Neural cell (in vitro differentiated cells): Measurements from ENCODE around the gene NUBPL. TPM values are rescaled to one million over a fixed set of nuclear protein-coding genes. Genes with fewer than 3 reads are reported as not detected.
"Not testable (repeated sequence)": the region's sequence is repeated elsewhere in the genome, so short reads cannot be mapped to it uniquely, and the experiment has no call there.

Experiments
- H2AFZ ChIP-seq: fragments of 200-600, 300-800 bp; sonication (generic), shearing (Covaris generic); 2 replicates; pipeline ENCODE4 v1.6.0; 2014; ENCODE audit warnings: low read depth, mild to moderate bottlenecking, antibody characterized with exemption, low read length, moderate library complexity
- H3F3A ChIP-seq: fragments of 200-600 bp; shearing (Covaris generic); 2 replicates; pipeline ENCODE4 v1.6.1; 2016; ENCODE audit warnings: mild to moderate bottlenecking, moderate library complexity, mixed read lengths, antibody characterized with exemption, low read length; ENCODE audit not compliant: insufficient read depth, poor library complexity, severe bottlenecking
- H3K27ac ChIP-seq: fragments of 200-600, 300-800 bp; sonication (generic), shearing (Covaris generic); 2 replicates; pipeline ENCODE4 v1.5.1; 2014; ENCODE audit warnings: mild to moderate bottlenecking, low read length, moderate library complexity
- H3K27me3 ChIP-seq: fragments of 300-800, 200-600 bp; sonication (generic), shearing (Covaris generic); 2 replicates; pipeline ENCODE4 v1.6.0; 2014; ENCODE audit warnings: mild to moderate bottlenecking, low read depth, low read length, moderate library complexity; ENCODE audit not compliant: insufficient read depth
- H3K36me3 ChIP-seq: fragments of 300-800, 200-600 bp; sonication (generic), shearing (Covaris generic); 2 replicates; pipeline ENCODE4 v1.5.1; 2014; ENCODE audit warnings: mild to moderate bottlenecking, antibody characterized with exemption, low read length, moderate library complexity; ENCODE audit not compliant: insufficient read depth
- H3K4me2 ChIP-seq: fragments of 300-800, 200-600 bp; sonication (generic), shearing (Covaris generic); 2 replicates; pipeline ENCODE4 v1.6.0; 2014; ENCODE audit warnings: mild to moderate bottlenecking, low read length
- H3K4me3 ChIP-seq: fragments of 300-800, 200-600 bp; sonication (generic), shearing (Covaris generic); 2 replicates; pipeline ENCODE4 v1.5.1; 2014; ENCODE audit warnings: mild to moderate bottlenecking, low read length, moderate library complexity
- H3K79me2 ChIP-seq: fragments of 200-600 bp; shearing (Covaris generic); replicated peaks from 2 replicates; pipeline ENCODE4 v1.6.0; 2014; ENCODE audit warnings: mild to moderate bottlenecking, low read length, moderate library complexity; ENCODE audit not compliant: insufficient read depth
- H3K9ac ChIP-seq: fragments of 300-800, 200-600 bp; sonication (generic), shearing (Covaris generic); 2 replicates; pipeline ENCODE4 v1.6.1; 2016; ENCODE audit warnings: mild to moderate bottlenecking, low read length, mixed read lengths
- H3K9me2 ChIP-seq: fragments of 200-600 bp; shearing (Covaris generic); 2 replicates; pipeline ENCODE4 v1.6.1; 2016; ENCODE audit warnings: mild to moderate bottlenecking, low read length, mixed read lengths; ENCODE audit not compliant: insufficient read depth
- H3K9me3 ChIP-seq: fragments of 200-600, 300-800 bp; sonication (generic), shearing (Covaris generic); 2 replicates; pipeline ENCODE4 v1.6.1; 2016; ENCODE audit warnings: mild to moderate bottlenecking, mixed run types, low read length, moderate library complexity, mixed read lengths
- H4K20me1 ChIP-seq: fragments of 200-600 bp; shearing (Covaris generic); 2 replicates; pipeline ENCODE4 v1.6.1; 2016; ENCODE audit warnings: mild to moderate bottlenecking, mixed run types; ENCODE audit not compliant: insufficient read depth
- EP300 ChIP-seq: fragments of 450-650 bp; conservative IDR thresholded peaks from 2 replicates; pipeline ENCODE4 v1.6.1; 2014; ENCODE audit warnings: antibody characterized with exemption, mild to moderate bottlenecking, moderate library complexity; ENCODE audit not compliant: poor library complexity, severe bottlenecking
- EZH2 ChIP-seq: fragments of 200-600, 300-800 bp; shearing (Covaris generic), sonication (generic); IDR thresholded peaks from 2 replicates; pipeline ENCODE4 v1.6.1; 2014; ENCODE audit warnings: antibody characterized with exemption, low read length, borderline replicate concordance, mild to moderate bottlenecking; ENCODE audit not compliant: insufficient read depth, poor library complexity, severe bottlenecking
- MXI1 ChIP-seq: fragments of 450-650 bp; conservative IDR thresholded peaks from 2 replicates; pipeline ENCODE4 v1.6.1; 2014; ENCODE audit warnings: antibody characterized with exemption, mild to moderate bottlenecking; ENCODE audit not compliant: poor library complexity, severe bottlenecking
- POLR2AphosphoS5 ChIP-seq: IDR thresholded peaks from 2 replicates; pipeline ENCODE4 v1.6.1; 2012
- RAD21 ChIP-seq: fragments of 450-650 bp; conservative IDR thresholded peaks from 2 replicates; pipeline ENCODE4 v1.6.1; 2014; ENCODE audit warnings: antibody characterized with exemption, mild to moderate bottlenecking, moderate library complexity
- SMC3 ChIP-seq: fragments of 450-650 bp; conservative IDR thresholded peaks from 2 replicates; pipeline ENCODE4 v1.6.1; 2014; ENCODE audit warnings: antibody characterized with exemption, mild to moderate bottlenecking, moderate library complexity; ENCODE audit not compliant: poor library complexity
- TAF1 ChIP-seq: IDR thresholded peaks from 2 replicates; pipeline ENCODE4 v1.6.1; 2012; ENCODE audit warnings: low read depth
- polyA plus RNA-seq: library from polyadenylated mRNA; depleted of rRNA; stranded (reverse); fragments of >200 nt; gene quantifications from 2 replicates; pipeline ENCODE4 v1.2.3, GENCODE V29; 2014
- TF ChIP-seq, protein P1 (sequence below): IDR thresholded peaks from 2 replicates; pipeline ENCODE4 v1.6.1; 2012; ENCODE audit warnings: borderline replicate concordance
- TF ChIP-seq, protein P2 (sequence below): fragments of 450-650 bp; IDR thresholded peaks from 2 replicates; pipeline ENCODE4 v1.5.1; 2014; ENCODE audit warnings: antibody characterized with exemption, mild to moderate bottlenecking, moderate library complexity; ENCODE audit not compliant: poor library complexity, severe bottlenecking

Gene NUBPL
- polyA plus RNA-seq, 1 donor from 2014 or later: 3.1 TPM

DNA sequence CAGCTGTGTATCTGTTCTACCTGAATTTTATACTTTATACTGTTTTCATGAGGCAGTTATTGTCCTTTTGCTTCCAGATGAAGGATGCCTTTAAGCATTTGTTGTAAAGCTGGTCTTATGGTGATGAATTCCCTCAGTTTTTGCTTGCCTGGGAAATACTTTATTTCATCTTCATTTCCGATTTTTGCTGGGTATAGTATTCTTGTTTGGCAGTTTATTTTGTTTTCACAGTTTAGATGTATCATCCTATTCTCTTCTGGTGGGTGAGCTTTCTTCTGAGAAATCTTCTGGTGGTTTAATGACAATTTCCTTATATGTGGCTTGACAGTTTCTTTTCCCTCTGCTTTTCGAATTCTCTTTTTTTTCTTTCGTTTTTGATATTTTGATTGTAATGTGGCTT, 188.1 kb downstream of the NUBPL start:
- Histone ChIP-seq H3K4me2 (no peak overlapping the region), H3K27me3 (no peaks in the 10 kb centered on the region), H4K20me1 (no peaks in the 10 kb centered on the region), H3K79me2 (no peaks in the 10 kb centered on the region), H3K9ac (no peak overlapping the region), H3K4me3 (no peak overlapping the region), H3K27ac (no peak overlapping the region), H2AFZ (no peak overlapping the region), H3K9me3 (peaks cover 5% of the 10 kb centered on the region), H3K36me3 (no peaks in the 10 kb centered on the region), H3K9me2 (no peaks in the 10 kb centered on the region), H3F3A (no peaks in the 10 kb centered on the region)
- TF ChIP-seq RAD21: no peak
- TF ChIP-seq EP300: no peak
- TF ChIP-seq, protein P1, sequence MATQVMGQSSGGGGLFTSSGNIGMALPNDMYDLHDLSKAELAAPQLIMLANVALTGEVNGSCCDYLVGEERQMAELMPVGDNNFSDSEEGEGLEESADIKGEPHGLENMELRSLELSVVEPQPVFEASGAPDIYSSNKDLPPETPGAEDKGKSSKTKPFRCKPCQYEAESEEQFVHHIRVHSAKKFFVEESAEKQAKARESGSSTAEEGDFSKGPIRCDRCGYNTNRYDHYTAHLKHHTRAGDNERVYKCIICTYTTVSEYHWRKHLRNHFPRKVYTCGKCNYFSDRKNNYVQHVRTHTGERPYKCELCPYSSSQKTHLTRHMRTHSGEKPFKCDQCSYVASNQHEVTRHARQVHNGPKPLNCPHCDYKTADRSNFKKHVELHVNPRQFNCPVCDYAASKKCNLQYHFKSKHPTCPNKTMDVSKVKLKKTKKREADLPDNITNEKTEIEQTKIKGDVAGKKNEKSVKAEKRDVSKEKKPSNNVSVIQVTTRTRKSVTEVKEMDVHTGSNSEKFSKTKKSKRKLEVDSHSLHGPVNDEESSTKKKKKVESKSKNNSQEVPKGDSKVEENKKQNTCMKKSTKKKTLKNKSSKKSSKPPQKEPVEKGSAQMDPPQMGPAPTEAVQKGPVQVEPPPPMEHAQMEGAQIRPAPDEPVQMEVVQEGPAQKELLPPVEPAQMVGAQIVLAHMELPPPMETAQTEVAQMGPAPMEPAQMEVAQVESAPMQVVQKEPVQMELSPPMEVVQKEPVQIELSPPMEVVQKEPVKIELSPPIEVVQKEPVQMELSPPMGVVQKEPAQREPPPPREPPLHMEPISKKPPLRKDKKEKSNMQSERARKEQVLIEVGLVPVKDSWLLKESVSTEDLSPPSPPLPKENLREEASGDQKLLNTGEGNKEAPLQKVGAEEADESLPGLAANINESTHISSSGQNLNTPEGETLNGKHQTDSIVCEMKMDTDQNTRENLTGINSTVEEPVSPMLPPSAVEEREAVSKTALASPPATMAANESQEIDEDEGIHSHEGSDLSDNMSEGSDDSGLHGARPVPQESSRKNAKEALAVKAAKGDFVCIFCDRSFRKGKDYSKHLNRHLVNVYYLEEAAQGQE: no peak
- no peak for TF ChIP-seq TAF1
- TF ChIP-seq MXI1: no peak
- no peak for TF ChIP-seq POLR2AphosphoS5
- no peak for TF ChIP-seq SMC3
- TF ChIP-seq EZH2: no peak
- TF ChIP-seq, protein P2, sequence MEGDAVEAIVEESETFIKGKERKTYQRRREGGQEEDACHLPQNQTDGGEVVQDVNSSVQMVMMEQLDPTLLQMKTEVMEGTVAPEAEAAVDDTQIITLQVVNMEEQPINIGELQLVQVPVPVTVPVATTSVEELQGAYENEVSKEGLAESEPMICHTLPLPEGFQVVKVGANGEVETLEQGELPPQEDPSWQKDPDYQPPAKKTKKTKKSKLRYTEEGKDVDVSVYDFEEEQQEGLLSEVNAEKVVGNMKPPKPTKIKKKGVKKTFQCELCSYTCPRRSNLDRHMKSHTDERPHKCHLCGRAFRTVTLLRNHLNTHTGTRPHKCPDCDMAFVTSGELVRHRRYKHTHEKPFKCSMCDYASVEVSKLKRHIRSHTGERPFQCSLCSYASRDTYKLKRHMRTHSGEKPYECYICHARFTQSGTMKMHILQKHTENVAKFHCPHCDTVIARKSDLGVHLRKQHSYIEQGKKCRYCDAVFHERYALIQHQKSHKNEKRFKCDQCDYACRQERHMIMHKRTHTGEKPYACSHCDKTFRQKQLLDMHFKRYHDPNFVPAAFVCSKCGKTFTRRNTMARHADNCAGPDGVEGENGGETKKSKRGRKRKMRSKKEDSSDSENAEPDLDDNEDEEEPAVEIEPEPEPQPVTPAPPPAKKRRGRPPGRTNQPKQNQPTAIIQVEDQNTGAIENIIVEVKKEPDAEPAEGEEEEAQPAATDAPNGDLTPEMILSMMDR: no peak

DNA sequence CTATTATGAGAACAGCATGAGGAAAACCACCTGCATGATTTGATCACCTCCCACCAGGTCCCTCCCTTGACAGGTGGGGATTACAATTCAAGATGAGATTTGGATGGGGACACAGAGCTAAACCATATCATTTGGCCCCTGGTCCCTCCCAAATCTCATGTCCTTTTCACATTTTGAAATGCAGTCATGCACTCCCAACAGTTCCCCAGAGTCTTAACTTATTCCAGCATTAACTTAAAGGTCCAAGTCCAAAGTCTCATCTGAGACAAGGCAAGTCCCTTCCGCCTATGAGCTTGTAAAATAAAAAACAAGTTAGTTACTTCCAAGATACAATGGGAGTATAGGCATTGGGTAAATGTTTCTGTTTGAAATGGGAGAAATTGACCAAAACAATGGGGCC, 189.8 kb downstream of the NUBPL start:
- H4K20me1 ChIP-seq, H3K27me3 ChIP-seq, H3F3A ChIP-seq, H3K9me3 ChIP-seq, H3K4me2 ChIP-seq, H3K79me2 ChIP-seq, H3K9ac ChIP-seq, H3K9me2 ChIP-seq, H2AFZ ChIP-seq, H3K36me3 ChIP-seq, H3K4me3 ChIP-seq, H3K27ac ChIP-seq: not testable (repeated sequence)
